ENCODE results near the gene B3GNT3. TPM values are rescaled to one million over a fixed set of nuclear protein-coding genes. Genes with fewer than 3 reads are reported as not detected.

Gene B3GNT3
- total RNA-seq, 2 donors from 2014 or later, result 108 to 132 TPM

DNA sequence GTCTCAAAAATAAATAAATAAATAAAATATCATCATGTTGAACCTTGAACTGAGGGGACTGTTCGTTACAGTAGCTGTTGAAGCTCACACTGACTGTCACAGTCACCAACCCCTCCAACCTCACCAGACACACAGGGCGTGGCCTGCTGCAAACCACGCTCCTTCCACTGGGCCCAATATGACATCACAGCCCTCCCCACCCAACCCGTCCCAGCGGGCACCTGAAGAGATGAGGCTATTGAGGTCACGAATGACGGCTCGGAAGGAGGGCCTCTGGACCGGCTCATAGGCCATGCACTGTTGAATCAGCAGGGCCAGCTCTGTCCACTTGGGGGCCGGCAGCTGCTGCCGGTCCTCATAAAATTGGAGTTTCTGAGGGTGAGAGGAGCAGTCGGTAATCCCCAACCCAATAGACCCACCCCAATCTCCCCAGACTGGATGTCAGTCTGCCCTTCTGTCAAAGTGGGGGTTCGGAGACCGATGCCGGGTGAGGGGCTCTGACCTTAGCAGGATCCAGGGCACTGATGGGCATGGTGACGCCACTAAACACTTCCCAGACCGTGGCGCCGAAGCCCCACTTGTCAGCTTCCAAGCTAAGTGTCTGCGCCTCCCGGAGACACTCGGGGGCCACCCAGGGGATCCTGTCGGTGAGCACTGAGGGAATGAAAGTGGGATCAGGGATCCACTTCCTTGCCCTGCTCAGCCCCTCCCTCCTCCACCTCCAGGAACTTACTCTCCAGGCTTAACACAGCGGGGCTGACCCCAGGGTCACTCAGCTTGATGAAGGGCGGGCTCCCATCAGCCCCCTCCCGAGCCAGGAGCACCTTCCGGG lies 39.6 kb downstream of the B3GNT3 start:
- Histone ChIP-seq H3K4me3 (no peak overlapping the region), H3K27me3 (no peaks in the 10 kb centered on the region), H3K4me1 (no peaks in the 10 kb centered on the region), H3K9ac (ENCODE audit: low read depth in 2 of 2, low read length in 2 of 2) (no peak overlapping the region), H3K27ac (no peak overlapping the region), H3K36me3 (no peaks in the 10 kb centered on the region), H3K9me3 (no peaks in the 10 kb centered on the region)
- no peak for DNase-seq
- intact Hi-C loops (cut with DNase I), result no loop called here
- TF ChIP-seq, protein P1, sequence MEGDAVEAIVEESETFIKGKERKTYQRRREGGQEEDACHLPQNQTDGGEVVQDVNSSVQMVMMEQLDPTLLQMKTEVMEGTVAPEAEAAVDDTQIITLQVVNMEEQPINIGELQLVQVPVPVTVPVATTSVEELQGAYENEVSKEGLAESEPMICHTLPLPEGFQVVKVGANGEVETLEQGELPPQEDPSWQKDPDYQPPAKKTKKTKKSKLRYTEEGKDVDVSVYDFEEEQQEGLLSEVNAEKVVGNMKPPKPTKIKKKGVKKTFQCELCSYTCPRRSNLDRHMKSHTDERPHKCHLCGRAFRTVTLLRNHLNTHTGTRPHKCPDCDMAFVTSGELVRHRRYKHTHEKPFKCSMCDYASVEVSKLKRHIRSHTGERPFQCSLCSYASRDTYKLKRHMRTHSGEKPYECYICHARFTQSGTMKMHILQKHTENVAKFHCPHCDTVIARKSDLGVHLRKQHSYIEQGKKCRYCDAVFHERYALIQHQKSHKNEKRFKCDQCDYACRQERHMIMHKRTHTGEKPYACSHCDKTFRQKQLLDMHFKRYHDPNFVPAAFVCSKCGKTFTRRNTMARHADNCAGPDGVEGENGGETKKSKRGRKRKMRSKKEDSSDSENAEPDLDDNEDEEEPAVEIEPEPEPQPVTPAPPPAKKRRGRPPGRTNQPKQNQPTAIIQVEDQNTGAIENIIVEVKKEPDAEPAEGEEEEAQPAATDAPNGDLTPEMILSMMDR (IDR thresholded peaks at IDR 0.05), result no peak

DNA sequence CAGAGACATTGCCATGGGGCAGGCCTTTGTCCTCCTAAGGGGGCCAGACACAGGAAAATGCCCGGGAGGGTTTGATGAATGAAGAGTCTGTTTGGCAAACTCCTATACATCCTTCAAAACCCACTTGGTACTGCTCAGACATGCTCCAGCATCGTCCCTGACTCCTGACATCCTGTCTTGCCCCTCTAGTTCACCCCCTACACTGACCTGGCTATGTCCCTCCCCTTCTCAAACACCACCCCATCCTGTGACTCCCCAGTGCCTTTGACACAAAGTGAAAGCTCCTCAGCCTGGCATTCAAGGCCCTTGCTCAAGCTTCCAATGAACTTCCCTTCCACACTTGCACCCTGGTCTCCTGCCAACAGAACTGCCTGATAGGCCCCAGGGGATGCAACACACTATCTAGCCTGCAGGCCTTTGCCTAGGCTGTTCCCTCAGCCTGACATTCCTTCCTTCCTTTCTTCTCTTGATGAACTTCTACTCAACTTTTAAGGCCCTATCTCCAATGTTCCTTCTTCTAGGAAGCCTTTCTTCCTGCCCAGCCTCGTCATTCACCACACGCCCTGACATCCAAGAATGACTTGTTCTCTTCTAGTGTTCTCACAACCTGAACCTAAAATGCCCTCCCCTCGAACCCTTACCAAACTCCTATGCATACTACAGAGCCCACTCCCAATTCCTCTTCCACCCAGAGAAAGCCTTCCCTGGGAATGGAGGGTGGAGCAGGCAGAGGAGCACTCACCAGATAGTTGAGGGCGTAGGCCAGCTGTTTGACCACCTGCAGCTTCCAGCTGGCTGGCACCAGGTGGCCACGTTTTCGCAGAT lies 40.5 kb downstream of the B3GNT3 start:
- Histone ChIP-seq H3K9me3 (no peaks in the 10 kb centered on the region), H3K36me3 (no peaks in the 10 kb centered on the region), H3K27me3 (no peaks in the 10 kb centered on the region), H3K4me3 (no peak overlapping the region), H3K4me1 (no peaks in the 10 kb centered on the region), H3K27ac (no peak overlapping the region), H3K9ac (ENCODE audit: low read depth in 2 of 2, low read length in 2 of 2) (no peak overlapping the region)
- DNase-seq, result no peak
- intact Hi-C loops (cut with DNase I), result no loop called here
- TF ChIP-seq, protein P1 (IDR thresholded peaks at IDR 0.05), result no peak

DNA sequence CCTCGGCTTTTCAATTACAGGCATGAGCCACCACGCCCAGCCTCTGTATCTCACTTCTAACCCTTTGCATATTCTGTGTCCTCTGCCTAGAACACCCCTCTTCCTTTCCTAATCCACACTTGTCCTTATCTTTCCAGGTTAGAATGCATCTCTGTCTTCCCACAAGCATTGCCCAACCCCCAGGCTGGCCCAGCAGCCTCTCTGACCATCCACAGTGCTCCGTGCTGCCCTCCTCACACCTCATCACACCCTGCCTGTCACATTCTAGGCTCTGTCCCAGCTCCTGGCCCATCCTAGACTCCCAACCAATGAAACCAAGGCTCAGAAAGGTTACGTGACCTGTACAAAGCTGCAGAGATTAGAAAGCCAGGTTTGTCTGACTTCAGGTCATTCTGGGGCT lies 41.6 kb downstream of the B3GNT3 start:
- H3K27me3 ChIP-seq, result no peaks in the 10 kb centered on the region
- no peaks in the 10 kb centered on the region for H3K9me3 ChIP-seq
- intact Hi-C loops (cut with DNase I), result no loop called here
- no peak overlapping the region for H3K4me3 ChIP-seq
- TF ChIP-seq, protein P1 (IDR thresholded peaks at IDR 0.05), result no peak
- H3K4me1 ChIP-seq, result no peaks in the 10 kb centered on the region
- no peaks in the 10 kb centered on the region for H3K36me3 ChIP-seq
- no peak for DNase-seq
- no peak overlapping the region for H3K27ac ChIP-seq
- H3K9ac ChIP-seq (ENCODE audit: low read depth in 2 of 2, low read length in 2 of 2), result no peak overlapping the region

DNA sequence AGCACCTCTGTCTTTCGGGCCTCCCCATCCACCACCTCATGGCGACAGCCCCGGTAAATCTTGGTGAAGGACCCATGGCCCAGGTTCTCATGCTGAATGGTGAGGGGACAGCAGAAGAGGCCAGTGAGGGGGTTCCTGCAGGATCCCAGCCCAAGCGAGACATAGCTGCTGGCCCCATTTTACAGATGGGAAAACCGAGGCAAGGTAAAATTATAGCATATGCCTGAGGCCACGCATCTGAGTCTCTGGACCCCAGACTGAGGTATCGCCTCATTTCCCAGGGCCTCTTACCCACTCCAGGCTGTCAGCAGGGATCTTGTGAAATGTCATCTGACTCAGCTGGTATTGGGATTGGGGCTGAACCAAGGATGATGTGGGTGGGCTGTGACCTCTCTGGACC lies 43.0 kb downstream of the B3GNT3 start:
- no peaks in the 10 kb centered on the region for H3K9me3 ChIP-seq
- intact Hi-C loops (cut with DNase I), result no loop called here

DNA sequence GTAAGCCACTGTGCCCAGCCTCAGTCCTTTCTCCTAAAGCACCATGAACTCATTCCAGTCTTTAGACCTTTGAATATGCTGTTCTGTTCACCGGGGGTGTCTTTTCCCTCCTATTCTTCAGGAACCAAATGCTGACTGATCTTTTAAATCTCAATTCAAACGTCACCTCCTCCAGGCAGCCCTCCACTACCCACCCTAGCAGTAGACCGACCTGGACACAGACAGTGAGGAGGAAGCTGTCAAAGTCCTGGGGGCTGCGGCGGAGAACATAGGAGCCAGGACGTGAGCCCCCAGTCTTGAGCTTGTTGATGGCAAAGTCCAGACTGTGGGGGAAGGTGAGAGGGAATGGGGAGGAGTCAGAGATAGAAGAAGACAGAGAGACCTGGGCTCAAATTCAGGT lies 45.1 kb downstream of the B3GNT3 start:
- DNase-seq, result no peak
- H3K36me3 ChIP-seq, result no peaks in the 10 kb centered on the region
- H3K27me3 ChIP-seq, result no peaks in the 10 kb centered on the region
- TF ChIP-seq, protein P1 (IDR thresholded peaks at IDR 0.05), result no peak
- no peak overlapping the region for H3K9ac ChIP-seq (ENCODE audit: low read depth in 2 of 2, low read length in 2 of 2)
- no peaks in the 10 kb centered on the region for H3K4me1 ChIP-seq
- no peak overlapping the region for H3K4me3 ChIP-seq
- H3K27ac ChIP-seq, result no peak overlapping the region
- intact Hi-C loops (cut with DNase I), result no loop called here
- H3K9me3 ChIP-seq, result no peaks in the 10 kb centered on the region

More for the DNA sequence above, 43.0 kb downstream of the B3GNT3 start:
- Histone ChIP-seq H3K27ac (no peak overlapping the region), H3K4me3 (no peak overlapping the region), H3K27me3 (no peaks in the 10 kb centered on the region), H3K9ac (ENCODE audit: low read depth in 2 of 2, low read length in 2 of 2) (no peak overlapping the region), H3K36me3 (no peaks in the 10 kb centered on the region), H3K4me1 (no peaks in the 10 kb centered on the region)
- TF ChIP-seq, protein P1 (IDR thresholded peaks at IDR 0.05), result no peak
- no peak for DNase-seq
